K562 (cell line): ENCODE data around the gene MRPL41. TPM values are rescaled to one million over a fixed set of nuclear protein-coding genes. Genes with fewer than 3 reads are reported as not detected.

Experiments
- ARHGAP35 ChIP-seq: fragments of 450-650 bp; IDR thresholded peaks from 2 replicates; pipeline ENCODE4 v1.6.1; 2018; ENCODE audit not compliant: partially characterized antibody
- BHLHE40 ChIP-seq: IDR thresholded peaks from 2 replicates; pipeline ENCODE4 v1.6.1; 2011; ENCODE audit warnings: low read length, improper control_type of control experiment
- CHD1 ChIP-seq: fragments of 200-600 bp; sonication (generic); IDR thresholded peaks from one replicate; pipeline ENCODE4 v1.6.1; 2012; ENCODE audit warnings: mild to moderate bottlenecking, moderate library complexity, low read length, inconsistent platforms
- GABPB1 ChIP-seq: sonication (generic); formaldehyde crosslinking; IDR thresholded peaks from 2 replicates; pipeline ENCODE4 v1.8.0; 2022; ENCODE audit warnings: mild to moderate bottlenecking, missing genetic modification reagents
- HMG20B ChIP-seq: fragments of 250-450 bp; sonication (Bioruptor Pico); IDR thresholded peaks from 2 replicates; pipeline ENCODE4 v1.5.0; 2021; ENCODE audit warnings: mild to moderate bottlenecking
- PTRF ChIP-seq: fragments of 450-650 bp; IDR thresholded peaks from 2 replicates; pipeline ENCODE4 v1.6.1; 2016; ENCODE audit warnings: mild to moderate bottlenecking, missing genetic modification characterization, missing compliant biosample characterization
- RBM34 ChIP-seq: fragments of 200-400 bp; formaldehyde crosslinking; IDR thresholded peaks from 2 replicates; pipeline ENCODE4 v1.6.1; 2018; ENCODE audit warnings: low read length, borderline replicate concordance; ENCODE audit not compliant: insufficient read depth
- SAP30 ChIP-seq: fragments of 200-600 bp; sonication (generic); IDR thresholded peaks from 2 replicates; pipeline ENCODE4 v1.6.1; 2012; ENCODE audit warnings: borderline replicate concordance, low read depth, mild to moderate bottlenecking, moderate library complexity, low read length, control low read depth, inconsistent platforms; ENCODE audit not compliant: insufficient read depth, poor library complexity, severe bottlenecking
- ZFX ChIP-seq: sonication (generic); formaldehyde crosslinking; IDR thresholded peaks from 2 replicates; pipeline ENCODE4 v1.8.0; 2022; ENCODE audit warnings: mild to moderate bottlenecking, missing genetic modification reagents, moderate library complexity
- ZNF324 ChIP-seq: fragments of 250-450 bp; sonication (Bioruptor Pico); IDR thresholded peaks from 2 replicates; pipeline ENCODE4 v1.4.0; 2020; ENCODE audit warnings: mild to moderate bottlenecking
- ZNF444 ChIP-seq: fragments of 250-450 bp; sonication (Bioruptor Pico); IDR thresholded peaks from 2 replicates; pipeline ENCODE4 v1.4.0; 2020; ENCODE audit warnings: mild to moderate bottlenecking, moderate library complexity
- ZNF785 ChIP-seq: fragments of 250-450 bp; sonication (Bioruptor Pico); IDR thresholded peaks from 2 replicates; pipeline ENCODE4 v1.4.0; 2020; ENCODE audit warnings: mild to moderate bottlenecking
- polyA plus RNA-seq, 8 experiments: library from polyadenylated mRNA; depleted of rRNA in 4 of 8; stranded (reverse) in 5 of 8; unstranded in 3 of 8; fragments of >200 nt; fragmentation: Nextera tagmentation in 2 of 8; fragmentation: Illumina TruSeq in 1 of 8; extraction: Ambion mirVana in 2 of 8; extraction: Trizol in 1 of 8; gene quantifications; 2 replicates each; pipeline versions ENCODE4 v1.2.1 to v1.2.3, GENCODE V29; 2011 to 2014; ENCODE audit warnings: inconsistent platforms in 1 of 8, missing spikeins in 1 of 8
- total RNA-seq, 7 experiments: library from RNA; depleted of rRNA in 6 of 7; stranded (reverse); fragments of >200 nt in 6 of 7; fragmentation: Illumina TruSeq in 2 of 7; extraction: Trizol in 2 of 7; gene quantifications; 2 replicates each; pipeline versions ENCODE4 v1.2.1 to v1.2.3, GENCODE V29; 2011 to 2021; ENCODE audit warnings: low replicate concordance in 1 of 7
- TF ChIP-seq, protein P1 (sequence below): fragments of 450-650 bp; formaldehyde crosslinking; IDR thresholded peaks from 2 replicates; pipeline ENCODE4 v1.4.0; 2020; ENCODE audit warnings: mild to moderate bottlenecking, moderate library complexity
- TF ChIP-seq, protein P2 (sequence below), 2 experiments: fragments of 450-650 bp; IDR thresholded peaks; 2 replicates each; pipeline ENCODE4 v1.6.1; 2018; ENCODE audit warnings: mild to moderate bottlenecking in 2 of 2, low read depth in 1 of 2; ENCODE audit not compliant: partially characterized antibody in 2 of 2
- TF ChIP-seq, protein P3 (sequence below), 2 experiments: IDR thresholded peaks; 2 replicates each; pipeline ENCODE4 v1.6.1; 2011; ENCODE audit warnings: borderline replicate concordance in 1 of 2, control low read depth in 1 of 2, low read depth in 1 of 2, low read length in 1 of 2, mild to moderate bottlenecking in 1 of 2, mixed read lengths in 1 of 2, moderate library complexity in 1 of 2; ENCODE audit not compliant: insufficient read depth in 1 of 2, insufficient read length in 1 of 2, poor library complexity in 1 of 2, severe bottlenecking in 1 of 2; ENCODE audit errors: extremely low read depth in 1 of 2
- TF ChIP-seq, protein P4 (sequence below): fragments of 250-450 bp; sonication (Bioruptor Pico); IDR thresholded peaks from 2 replicates; pipeline ENCODE4 v1.4.0; 2020
- TF ChIP-seq, protein P5 (sequence below): fragments of 450-650 bp; formaldehyde crosslinking; IDR thresholded peaks from 2 replicates; pipeline ENCODE4 v1.4.0; 2020; ENCODE audit warnings: mild to moderate bottlenecking

Gene MRPL41
- total and polyA plus RNA-seq, 9 of the 15 experiments (the other 6 are each of a cell fraction or from before 2014, with no cell fraction given), result 2.6 to 259 (median 21.6) TPM

DNA sequence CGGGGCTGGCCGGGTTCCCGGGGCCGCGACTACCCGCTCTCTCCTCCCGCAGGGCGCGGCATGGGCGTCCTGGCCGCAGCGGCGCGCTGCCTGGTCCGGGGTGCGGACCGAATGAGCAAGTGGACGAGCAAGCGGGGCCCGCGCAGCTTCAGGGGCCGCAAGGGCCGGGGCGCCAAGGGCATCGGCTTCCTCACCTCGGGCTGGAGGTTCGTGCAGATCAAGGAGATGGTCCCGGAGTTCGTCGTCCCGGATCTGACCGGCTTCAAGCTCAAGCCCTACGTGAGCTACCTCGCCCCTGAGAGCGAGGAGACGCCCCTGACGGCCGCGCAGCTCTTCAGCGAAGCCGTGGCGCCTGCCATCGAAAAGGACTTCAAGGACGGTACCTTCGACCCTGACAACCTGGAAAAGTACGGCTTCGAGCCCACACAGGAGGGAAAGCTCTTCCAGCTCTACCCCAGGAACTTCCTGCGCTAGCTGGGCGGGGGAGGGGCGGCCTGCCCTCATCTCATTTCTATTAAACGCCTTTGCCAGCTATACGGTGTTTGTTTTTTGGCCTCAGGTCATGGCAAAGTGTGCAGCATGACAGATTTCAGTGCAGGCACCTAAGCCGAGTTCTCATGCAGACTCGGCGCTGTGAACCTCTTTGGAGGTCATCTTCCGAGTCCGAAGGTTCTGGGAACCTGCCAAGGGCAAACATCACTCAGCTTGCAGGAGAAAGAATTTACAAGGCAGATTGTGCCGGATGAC is 516 bp downstream of the MRPL41 start (continued):
- TF ChIP-seq, protein P1, sequence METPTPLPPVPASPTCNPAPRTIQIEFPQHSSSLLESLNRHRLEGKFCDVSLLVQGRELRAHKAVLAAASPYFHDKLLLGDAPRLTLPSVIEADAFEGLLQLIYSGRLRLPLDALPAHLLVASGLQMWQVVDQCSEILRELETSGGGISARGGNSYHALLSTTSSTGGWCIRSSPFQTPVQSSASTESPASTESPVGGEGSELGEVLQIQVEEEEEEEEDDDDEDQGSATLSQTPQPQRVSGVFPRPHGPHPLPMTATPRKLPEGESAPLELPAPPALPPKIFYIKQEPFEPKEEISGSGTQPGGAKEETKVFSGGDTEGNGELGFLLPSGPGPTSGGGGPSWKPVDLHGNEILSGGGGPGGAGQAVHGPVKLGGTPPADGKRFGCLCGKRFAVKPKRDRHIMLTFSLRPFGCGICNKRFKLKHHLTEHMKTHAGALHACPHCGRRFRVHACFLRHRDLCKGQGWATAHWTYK (CRISPR knock-in tag), result peak; percentile 65; the same call in 1 of the 2 replicates
- TF ChIP-seq ZNF785 (CRISPR knock-in tag) (no peak), ZNF324 (CRISPR knock-in tag) (no peak), RBM34 (no peak), BHLHE40 (no peak), HMG20B (CRISPR knock-in tag) (no peak), ARHGAP35 (no peak), SAP30 (peak; percentile 55), CHD1 (no peak), GABPB1 (0 out of 2 replicates have a peak, but pooled peaks have one; percentile 31), PTRF (no peak), ZFX (CRISPR knock-in tag) (no peak), ZNF444 (no peak)
- TF ChIP-seq, protein P2, sequence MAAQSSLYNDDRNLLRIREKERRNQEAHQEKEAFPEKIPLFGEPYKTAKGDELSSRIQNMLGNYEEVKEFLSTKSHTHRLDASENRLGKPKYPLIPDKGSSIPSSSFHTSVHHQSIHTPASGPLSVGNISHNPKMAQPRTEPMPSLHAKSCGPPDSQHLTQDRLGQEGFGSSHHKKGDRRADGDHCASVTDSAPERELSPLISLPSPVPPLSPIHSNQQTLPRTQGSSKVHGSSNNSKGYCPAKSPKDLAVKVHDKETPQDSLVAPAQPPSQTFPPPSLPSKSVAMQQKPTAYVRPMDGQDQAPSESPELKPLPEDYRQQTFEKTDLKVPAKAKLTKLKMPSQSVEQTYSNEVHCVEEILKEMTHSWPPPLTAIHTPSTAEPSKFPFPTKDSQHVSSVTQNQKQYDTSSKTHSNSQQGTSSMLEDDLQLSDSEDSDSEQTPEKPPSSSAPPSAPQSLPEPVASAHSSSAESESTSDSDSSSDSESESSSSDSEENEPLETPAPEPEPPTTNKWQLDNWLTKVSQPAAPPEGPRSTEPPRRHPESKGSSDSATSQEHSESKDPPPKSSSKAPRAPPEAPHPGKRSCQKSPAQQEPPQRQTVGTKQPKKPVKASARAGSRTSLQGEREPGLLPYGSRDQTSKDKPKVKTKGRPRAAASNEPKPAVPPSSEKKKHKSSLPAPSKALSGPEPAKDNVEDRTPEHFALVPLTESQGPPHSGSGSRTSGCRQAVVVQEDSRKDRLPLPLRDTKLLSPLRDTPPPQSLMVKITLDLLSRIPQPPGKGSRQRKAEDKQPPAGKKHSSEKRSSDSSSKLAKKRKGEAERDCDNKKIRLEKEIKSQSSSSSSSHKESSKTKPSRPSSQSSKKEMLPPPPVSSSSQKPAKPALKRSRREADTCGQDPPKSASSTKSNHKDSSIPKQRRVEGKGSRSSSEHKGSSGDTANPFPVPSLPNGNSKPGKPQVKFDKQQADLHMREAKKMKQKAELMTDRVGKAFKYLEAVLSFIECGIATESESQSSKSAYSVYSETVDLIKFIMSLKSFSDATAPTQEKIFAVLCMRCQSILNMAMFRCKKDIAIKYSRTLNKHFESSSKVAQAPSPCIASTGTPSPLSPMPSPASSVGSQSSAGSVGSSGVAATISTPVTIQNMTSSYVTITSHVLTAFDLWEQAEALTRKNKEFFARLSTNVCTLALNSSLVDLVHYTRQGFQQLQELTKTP (IDR thresholded peaks at IDR 0.05; ENCODE audit: low read depth in 1 of 2, partially characterized antibody in 2 of 2), result no peak
- TF ChIP-seq, protein P3, sequence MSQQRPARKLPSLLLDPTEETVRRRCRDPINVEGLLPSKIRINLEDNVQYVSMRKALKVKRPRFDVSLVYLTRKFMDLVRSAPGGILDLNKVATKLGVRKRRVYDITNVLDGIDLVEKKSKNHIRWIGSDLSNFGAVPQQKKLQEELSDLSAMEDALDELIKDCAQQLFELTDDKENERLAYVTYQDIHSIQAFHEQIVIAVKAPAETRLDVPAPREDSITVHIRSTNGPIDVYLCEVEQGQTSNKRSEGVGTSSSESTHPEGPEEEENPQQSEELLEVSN (IDR thresholded peaks at IDR 0.05; ENCODE audit: borderline replicate concordance in 1 of 2, extremely low read depth in 1 of 2, insufficient read depth in 1 of 2, insufficient read length in 1 of 2, low read depth in 1 of 2, low read length in 1 of 2, poor library complexity in 1 of 2, severe bottlenecking in 1 of 2), result peak in 1 of 2 experiments; percentile 1
- TF ChIP-seq, protein P4, sequence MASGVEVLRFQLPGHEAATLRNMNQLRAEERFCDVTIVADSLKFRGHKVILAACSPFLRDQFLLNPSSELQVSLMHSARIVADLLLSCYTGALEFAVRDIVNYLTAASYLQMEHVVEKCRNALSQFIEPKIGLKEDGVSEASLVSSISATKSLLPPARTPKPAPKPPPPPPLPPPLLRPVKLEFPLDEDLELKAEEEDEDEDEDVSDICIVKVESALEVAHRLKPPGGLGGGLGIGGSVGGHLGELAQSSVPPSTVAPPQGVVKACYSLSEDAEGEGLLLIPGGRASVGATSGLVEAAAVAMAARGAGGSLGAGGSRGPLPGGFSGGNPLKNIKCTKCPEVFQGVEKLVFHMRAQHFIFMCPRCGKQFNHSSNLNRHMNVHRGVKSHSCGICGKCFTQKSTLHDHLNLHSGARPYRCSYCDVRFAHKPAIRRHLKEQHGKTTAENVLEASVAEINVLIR (CRISPR knock-in tag), result no peak
- TF ChIP-seq, protein P5, sequence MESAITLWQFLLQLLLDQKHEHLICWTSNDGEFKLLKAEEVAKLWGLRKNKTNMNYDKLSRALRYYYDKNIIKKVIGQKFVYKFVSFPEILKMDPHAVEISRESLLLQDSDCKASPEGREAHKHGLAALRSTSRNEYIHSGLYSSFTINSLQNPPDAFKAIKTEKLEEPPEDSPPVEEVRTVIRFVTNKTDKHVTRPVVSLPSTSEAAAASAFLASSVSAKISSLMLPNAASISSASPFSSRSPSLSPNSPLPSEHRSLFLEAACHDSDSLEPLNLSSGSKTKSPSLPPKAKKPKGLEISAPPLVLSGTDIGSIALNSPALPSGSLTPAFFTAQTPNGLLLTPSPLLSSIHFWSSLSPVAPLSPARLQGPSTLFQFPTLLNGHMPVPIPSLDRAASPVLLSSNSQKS (CRISPR knock-in tag), result no peak
